Uterus (tissue), 2 donors: ENCODE results near the gene PRRC2A.

Experiments used
- CTCF ChIP-seq, 4 experiments: fragments of 200-600 bp in 2 of 4; fragments of 450-650 bp in 2 of 4; sonication (generic) in 2 of 4; IDR thresholded peaks; one replicate each; pipeline ENCODE4 v1.5.1; 2016 to 2019; ENCODE audit warnings: antibody characterized with exemption in 4 of 4, mild to moderate bottlenecking in 2 of 4, moderate library complexity in 1 of 4
- POLR2A ChIP-seq, 2 donors: fragments of 450-650 bp; IDR thresholded peaks; one replicate each; pipeline ENCODE4 v1.6.1; 2016; ENCODE audit warnings: antibody characterized with exemption in 2 of 2, mild to moderate bottlenecking in 1 of 2, moderate library complexity in 1 of 2

DNA sequence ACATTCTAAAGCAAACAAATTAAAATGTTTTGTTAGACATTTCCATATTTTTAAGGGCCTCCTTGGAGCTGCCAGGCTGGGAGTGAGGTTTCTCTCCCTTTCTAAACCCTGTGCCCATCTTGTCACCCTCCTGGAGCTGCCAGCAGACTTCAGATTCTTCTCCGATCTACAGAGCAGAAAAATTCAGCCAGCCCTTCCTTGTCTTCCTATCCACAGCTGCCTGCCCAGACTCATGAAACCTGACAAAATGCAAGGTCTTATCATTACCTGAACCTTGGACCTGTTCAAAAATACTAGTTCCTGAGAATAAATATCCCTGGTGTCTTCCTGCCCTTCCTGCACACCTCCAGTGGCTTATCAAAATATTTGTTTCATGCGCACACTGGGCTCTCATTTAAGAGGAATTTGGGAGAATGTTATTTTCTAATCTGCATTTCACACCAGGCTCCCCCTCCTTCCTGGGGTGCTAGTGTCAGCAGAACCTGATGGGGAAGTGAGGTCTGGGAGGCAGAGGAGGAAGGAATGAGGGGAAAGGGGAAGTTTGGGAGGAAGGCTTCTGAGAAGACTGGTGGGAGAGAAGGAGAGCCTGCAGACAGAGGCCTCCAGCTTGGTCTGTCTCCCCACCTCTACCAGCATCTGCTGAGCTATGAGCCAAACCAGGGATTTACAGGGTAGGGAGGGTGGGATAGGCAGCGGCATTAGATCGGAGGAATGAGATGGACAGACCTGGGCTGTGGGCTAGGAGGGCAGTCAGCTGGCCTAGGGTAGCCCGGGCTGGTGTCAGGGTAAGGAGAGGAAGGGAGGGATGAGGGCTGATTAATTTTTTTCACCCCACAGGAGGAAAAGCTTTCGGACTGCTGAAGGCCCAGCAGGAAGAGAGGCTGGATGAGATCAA, 5.6 kb upstream of the PRRC2A start, which contains the start of gene AIF1:
- TF ChIP-seq POLR2A (IDR thresholded peaks at IDR 0.05) = no peak
- no peak for TF ChIP-seq CTCF (IDR thresholded peaks at IDR 0.05)
